Testis (tissue), 2 donors: ENCODE data around the gene LRPAP1.

Experiments
- POLR2A ChIP-seq: fragments of 450-650 bp; IDR thresholded peaks from one replicate; pipeline ENCODE4 v1.6.1; 2017; ENCODE audit warnings: antibody characterized with exemption, mild to moderate bottlenecking, moderate library complexity
- TF ChIP-seq, protein P1 (sequence below), 3 experiments: fragments of 450-650 bp in 2 of 3; fragments of 200-600 bp in 1 of 3; sonication (generic) in 1 of 3; IDR thresholded peaks; one replicate each; pipeline ENCODE4 v1.5.1; 2016 to 2019; ENCODE audit warnings: antibody characterized with exemption in 3 of 3, mild to moderate bottlenecking in 2 of 3, moderate library complexity in 1 of 3

DNA sequence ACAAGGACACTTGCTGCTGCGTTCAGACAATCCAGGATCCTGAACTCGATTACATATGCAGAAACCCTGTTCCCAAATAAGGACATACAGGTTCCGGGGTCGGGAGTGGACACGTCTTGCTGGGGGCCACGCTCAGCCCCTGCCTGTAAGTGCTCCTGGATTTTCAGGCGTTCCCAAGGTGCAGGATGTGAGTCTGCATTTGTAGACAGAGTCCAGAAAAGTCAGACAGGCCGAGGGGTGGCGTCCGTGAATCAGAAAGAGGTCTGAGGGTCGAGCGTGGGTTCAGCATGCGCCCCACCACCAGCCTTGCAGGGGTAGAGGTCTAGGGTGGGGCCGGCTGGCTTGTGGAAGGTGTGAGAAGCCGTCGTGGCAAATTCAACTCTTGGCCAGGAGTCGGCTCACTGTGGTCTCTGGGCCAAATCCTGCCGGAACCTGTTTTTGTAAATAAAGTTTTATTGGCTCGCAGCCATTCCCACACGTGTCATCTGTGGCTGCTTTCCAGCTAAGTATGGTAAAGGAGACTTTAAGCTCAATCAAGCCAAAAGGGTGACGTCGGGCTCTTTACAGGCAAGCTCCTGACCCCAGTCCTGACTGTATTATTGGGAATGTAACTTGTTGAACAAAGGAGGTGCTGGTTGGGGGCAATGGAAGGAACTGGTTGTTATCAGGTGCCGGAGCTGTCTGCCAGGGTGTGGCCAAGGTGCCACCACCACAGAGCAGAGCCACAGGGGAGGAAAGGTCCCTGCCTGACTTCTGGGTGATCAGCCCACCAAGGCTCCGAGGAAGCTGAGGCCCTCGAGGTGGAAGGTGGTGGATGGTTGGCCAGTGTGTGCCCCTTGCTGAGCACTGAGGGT, 61.8 kb downstream of the LRPAP1 start:
- TF ChIP-seq, protein P1, sequence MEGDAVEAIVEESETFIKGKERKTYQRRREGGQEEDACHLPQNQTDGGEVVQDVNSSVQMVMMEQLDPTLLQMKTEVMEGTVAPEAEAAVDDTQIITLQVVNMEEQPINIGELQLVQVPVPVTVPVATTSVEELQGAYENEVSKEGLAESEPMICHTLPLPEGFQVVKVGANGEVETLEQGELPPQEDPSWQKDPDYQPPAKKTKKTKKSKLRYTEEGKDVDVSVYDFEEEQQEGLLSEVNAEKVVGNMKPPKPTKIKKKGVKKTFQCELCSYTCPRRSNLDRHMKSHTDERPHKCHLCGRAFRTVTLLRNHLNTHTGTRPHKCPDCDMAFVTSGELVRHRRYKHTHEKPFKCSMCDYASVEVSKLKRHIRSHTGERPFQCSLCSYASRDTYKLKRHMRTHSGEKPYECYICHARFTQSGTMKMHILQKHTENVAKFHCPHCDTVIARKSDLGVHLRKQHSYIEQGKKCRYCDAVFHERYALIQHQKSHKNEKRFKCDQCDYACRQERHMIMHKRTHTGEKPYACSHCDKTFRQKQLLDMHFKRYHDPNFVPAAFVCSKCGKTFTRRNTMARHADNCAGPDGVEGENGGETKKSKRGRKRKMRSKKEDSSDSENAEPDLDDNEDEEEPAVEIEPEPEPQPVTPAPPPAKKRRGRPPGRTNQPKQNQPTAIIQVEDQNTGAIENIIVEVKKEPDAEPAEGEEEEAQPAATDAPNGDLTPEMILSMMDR (IDR thresholded peaks at IDR 0.05) = no peak
- no peak for TF ChIP-seq POLR2A
